Activated T-cell treated with anti-CD3 and anti-CD28 coated beads, Interleukin-2, amount 50 U/mL, for 4 hours (primary cell): Measurements from ENCODE around the gene PNPLA2. TPM values are rescaled to one million over a fixed set of nuclear protein-coding genes. Genes with fewer than 3 reads are reported as not detected.

Experiments
- ATAC-seq, 2 donors: fragments of 200-7000 bp; cut with Tn5 transposase; one replicate each; pipeline ENCODE4 v1.10.0; 2021
- DNase-seq: peaks from one replicate; pipeline ENCODE4 v3.0.0-alpha.2; 2020
- H3K27me3 Mint-ChIP-seq: one replicate; pipeline ENCODE4 v1.8.0; 2021; ENCODE audit warnings: low read depth, mixed read lengths
- H3K36me3 Mint-ChIP-seq: one replicate; pipeline ENCODE4 v1.8.0; 2022; ENCODE audit warnings: mixed read lengths; ENCODE audit not compliant: insufficient read depth
- H3K4me1 Mint-ChIP-seq: one replicate; pipeline ENCODE4 v1.8.0; 2021; ENCODE audit warnings: low read depth, mixed read lengths
- H3K4me3 Mint-ChIP-seq: one replicate; pipeline ENCODE4 v1.8.0; 2021; ENCODE audit warnings: mild to moderate bottlenecking, moderate library complexity, mixed read lengths
- H3K9me3 Mint-ChIP-seq: one replicate; pipeline ENCODE4 v1.8.0; 2021; ENCODE audit warnings: mixed read lengths
- total RNA-seq, 3 donors: library from RNA; stranded (reverse); gene quantifications; one replicate each; pipeline ENCODE4 v1.2.1, GENCODE V29; 2021

Gene PNPLA2
- total RNA-seq, 3 donors from 2014 or later: 55.5 to 62.4 (median 60.2) TPM

- Mint-ChIP-seq H3K9me3 (no peaks in the 10 kb centered on the region), H3K4me1 (peaks cover 3% of the 10 kb centered on the region), H3K4me3 (no peak overlapping the region), H3K36me3 (peaks cover 7% of the 10 kb centered on the region), H3K27me3 (peaks cover 1% of the 10 kb centered on the region)
- no peak for DNase-seq
- ATAC-seq: no peak
Measured at GRCh38 chr11:790721-791564, 27.8 kb upstream of the PNPLA2 start.

DNA sequence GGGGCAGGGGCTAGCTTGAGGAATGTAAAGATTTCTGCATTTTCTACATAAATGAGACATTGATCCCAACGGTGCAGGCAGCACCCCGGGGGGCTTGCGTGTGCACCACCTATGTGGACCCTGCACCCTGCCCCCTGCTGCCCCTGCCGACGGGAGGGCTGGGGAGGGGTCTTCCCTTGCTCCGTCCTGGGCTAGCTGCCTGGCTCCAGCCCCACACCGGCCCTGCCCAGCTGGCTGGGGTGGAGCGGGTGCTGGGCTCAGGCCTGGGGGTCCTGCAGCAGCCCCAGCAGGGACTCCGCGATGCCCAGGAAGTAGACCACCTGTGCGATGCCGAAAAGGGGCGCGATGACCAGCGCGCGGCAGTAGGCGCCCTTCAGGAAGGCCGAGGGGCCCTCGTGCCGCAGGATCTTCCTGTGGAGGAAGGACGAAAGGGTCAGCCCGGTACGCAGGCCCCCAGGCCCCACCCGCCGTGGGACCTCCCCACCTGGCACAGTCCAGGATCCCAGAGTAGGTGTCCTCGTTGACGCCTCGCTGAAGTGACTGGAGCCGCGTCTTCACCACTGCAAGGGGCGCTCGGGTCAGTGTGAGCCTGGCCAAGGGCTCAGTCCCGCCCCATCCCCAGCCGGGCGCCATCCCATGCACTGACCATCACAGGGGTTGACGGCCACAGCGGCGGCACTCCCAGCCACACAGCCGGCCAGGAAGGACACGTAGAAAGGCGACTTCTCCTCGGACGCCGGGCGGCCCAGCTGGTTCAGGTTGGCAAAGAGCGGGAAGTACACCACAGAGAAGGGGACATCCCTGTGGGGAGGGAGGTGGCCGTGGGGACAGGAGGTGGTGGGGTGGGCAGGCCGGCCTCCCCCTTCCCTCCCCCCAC lies 26.8 kb upstream of the PNPLA2 start:
- no peaks in the 10 kb centered on the region for H3K9me3 Mint-ChIP-seq
- peaks cover 7% of the 10 kb centered on the region for H3K36me3 Mint-ChIP-seq
- no peak overlapping the region for H3K4me3 Mint-ChIP-seq
- peaks cover 1% of the 10 kb centered on the region for H3K27me3 Mint-ChIP-seq
- DNase-seq: no peak
- peaks cover 9% of the 10 kb centered on the region for H3K4me1 Mint-ChIP-seq
- no peak for ATAC-seq

DNA sequence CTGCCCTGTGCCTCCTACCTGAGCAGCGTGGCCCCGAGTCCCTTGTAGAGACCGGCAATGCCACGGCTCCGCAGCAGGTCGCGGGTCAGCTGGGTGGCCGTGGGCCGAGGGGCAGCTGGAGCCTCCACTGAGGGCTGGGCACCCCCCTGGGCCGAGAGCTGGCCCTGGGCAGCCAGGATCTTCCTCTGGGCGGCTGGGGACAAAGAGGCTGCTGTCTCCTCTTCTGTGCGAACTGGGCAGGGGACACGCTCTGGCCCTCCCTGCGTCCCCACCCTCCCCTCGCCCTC lies 26.2 kb upstream of the PNPLA2 start:
- peaks cover 1% of the 10 kb centered on the region for H3K27me3 Mint-ChIP-seq
- DNase-seq: no peak
- H3K9me3 Mint-ChIP-seq: no peaks in the 10 kb centered on the region
- ATAC-seq: no peak
- H3K36me3 Mint-ChIP-seq: peaks cover 7% of the 10 kb centered on the region
- H3K4me1 Mint-ChIP-seq: peaks cover 12% of the 10 kb centered on the region
- no peak overlapping the region for H3K4me3 Mint-ChIP-seq

GRCh38 chr11:792873-793272 lies 25.8 kb upstream of the PNPLA2 start:
- Mint-ChIP-seq H3K36me3 (peaks cover 7% of the 10 kb centered on the region), H3K4me1 (peaks cover 11% of the 10 kb centered on the region), H3K9me3 (no peaks in the 10 kb centered on the region), H3K4me3 (no peak overlapping the region), H3K27me3 (peaks cover 1% of the 10 kb centered on the region)
- DNase-seq: no peak
- no peak for ATAC-seq

- H3K9me3 Mint-ChIP-seq: no peaks in the 10 kb centered on the region
- peaks cover 1% of the 10 kb centered on the region for H3K27me3 Mint-ChIP-seq
- no peak for DNase-seq
- H3K36me3 Mint-ChIP-seq: peaks cover 7% of the 10 kb centered on the region
- H3K4me3 Mint-ChIP-seq: peak overlapping the region; percentile 46
- H3K4me1 Mint-ChIP-seq: peaks cover 9% of the 10 kb centered on the region
- no peak for ATAC-seq
Measured at GRCh38 chr11:793556-793955, 25.2 kb upstream of the PNPLA2 start.

GRCh38 chr11:794013-794765 lies 24.5 kb upstream of the PNPLA2 start:
- Mint-ChIP-seq H3K27me3 (peaks cover 1% of the 10 kb centered on the region), H3K4me1 (peaks cover 9% of the 10 kb centered on the region), H3K36me3 (peaks cover 7% of the 10 kb centered on the region), H3K4me3 (peak overlapping the region; percentile 93), H3K9me3 (no peaks in the 10 kb centered on the region)
- no peak for ATAC-seq
- DNase-seq: no peak

GRCh38 chr11:794766-795633 lies 23.7 kb upstream of the PNPLA2 start:
- H3K36me3 Mint-ChIP-seq: peaks cover 7% of the 10 kb centered on the region
- no peaks in the 10 kb centered on the region for H3K27me3 Mint-ChIP-seq
- peak overlapping the region; percentile 93 for H3K4me3 Mint-ChIP-seq
- H3K9me3 Mint-ChIP-seq: no peaks in the 10 kb centered on the region
- H3K4me1 Mint-ChIP-seq: peaks cover 9% of the 10 kb centered on the region
- ATAC-seq (no peak), DNase-seq (no peak)

DNA sequence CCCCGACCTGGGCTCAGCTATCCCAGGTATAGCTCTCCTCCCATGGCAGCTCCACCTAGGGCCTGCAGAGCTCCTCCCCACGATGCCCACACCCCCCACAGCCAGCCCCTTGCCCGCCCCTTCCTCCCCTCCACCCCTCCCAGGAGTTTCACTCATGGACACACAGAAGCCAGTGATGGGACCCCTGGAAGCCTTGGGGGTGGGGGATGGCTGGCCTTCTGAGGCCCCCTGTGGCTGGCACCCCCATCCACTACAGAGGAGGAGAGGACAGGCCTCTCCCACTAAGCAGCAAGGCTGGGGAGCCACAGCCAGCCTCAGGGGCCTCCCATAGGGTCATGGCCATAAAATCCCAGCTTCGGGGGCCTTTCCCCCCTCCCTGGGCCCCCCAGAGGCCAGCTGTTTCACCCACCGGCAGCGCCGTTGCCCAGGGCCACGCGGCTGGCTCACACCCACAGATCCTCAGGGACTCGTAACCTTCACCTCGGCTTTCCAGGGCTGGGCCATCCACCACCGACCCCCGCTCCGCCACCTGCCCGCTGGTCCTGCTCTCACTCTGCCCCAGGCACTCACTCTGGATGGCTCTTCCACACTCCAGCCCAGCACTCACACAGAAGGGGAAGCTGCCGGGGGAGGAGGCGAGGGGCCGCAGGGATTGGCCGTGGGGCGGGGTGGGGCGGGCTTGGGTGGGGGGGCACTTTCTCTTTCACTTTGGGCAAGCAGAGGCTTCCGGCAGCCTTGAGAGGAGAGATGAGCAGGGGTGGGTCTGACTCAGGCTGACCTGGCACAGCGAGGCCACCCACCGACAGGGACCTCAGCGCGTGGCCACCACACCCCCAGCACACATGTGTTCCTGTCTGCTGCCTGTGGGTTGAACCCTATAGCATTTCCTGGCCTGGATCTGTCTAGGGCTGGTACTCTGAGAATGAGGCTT lies 22.8 kb upstream of the PNPLA2 start:
- Mint-ChIP-seq H3K27me3 (no peaks in the 10 kb centered on the region), H3K4me3 (peak overlapping the region; percentile 93), H3K9me3 (no peaks in the 10 kb centered on the region), H3K36me3 (peaks cover 7% of the 10 kb centered on the region), H3K4me1 (peaks cover 9% of the 10 kb centered on the region)
- DNase-seq: peak; percentile 71
- peak; percentile 68 to 73 for ATAC-seq

- Mint-ChIP-seq H3K4me3 (peak overlapping the region; percentile 93), H3K9me3 (no peaks in the 10 kb centered on the region), H3K4me1 (peaks cover 9% of the 10 kb centered on the region), H3K27me3 (no peaks in the 10 kb centered on the region), H3K36me3 (peaks cover 3% of the 10 kb centered on the region)
- DNase-seq (no peak), ATAC-seq (no peak)
Measured at GRCh38 chr11:796565-797295, 22.0 kb upstream of the PNPLA2 start.

- peak; percentile 42 to 47 for ATAC-seq
- peaks cover 9% of the 10 kb centered on the region for H3K4me1 Mint-ChIP-seq
- peak overlapping the region; percentile 93 for H3K4me3 Mint-ChIP-seq
- H3K9me3 Mint-ChIP-seq: no peaks in the 10 kb centered on the region
- no peaks in the 10 kb centered on the region for H3K27me3 Mint-ChIP-seq
- H3K36me3 Mint-ChIP-seq: no peaks in the 10 kb centered on the region
- peak; percentile 57 for DNase-seq
Measured at GRCh38 chr11:797296-798092, 21.2 kb upstream of the PNPLA2 start.

DNA sequence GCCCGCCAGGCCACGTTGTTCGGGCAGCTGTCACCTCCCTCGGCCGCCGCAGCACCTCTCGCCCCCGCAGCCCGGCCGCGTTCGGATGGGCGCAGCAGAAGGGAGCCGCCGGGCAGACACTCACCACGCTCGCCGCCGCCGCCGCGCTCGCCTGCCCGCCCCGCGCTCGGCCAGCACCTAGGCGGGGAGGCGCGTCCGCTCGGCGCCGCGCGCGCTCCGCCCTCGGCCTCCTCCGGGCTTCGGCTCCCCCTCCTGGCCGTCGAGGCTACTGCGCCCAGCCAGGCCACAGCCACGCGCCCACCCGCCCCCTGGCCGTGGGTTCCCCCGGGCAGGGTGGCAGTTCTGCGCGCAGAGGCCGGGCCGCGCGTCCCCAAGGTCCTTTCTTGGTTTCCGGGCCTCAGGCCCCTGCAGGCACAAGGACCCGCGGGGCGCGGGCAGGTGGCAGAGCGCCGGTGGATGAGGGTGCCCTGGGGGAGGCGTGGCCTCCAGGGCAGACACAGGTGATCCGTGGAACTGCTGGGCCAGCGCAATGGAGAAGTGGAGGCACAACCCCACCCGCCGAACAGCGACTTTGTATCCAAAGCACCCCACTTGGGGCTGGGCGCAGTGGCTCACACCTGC lies 20.5 kb upstream of the PNPLA2 start, which contains the start of gene SLC25A22:
TSS of gene SLC25A22 (minus strand) at position 189 of the 621 bp plus-strand sequence. CDS start 3,275 bp downstream, outside the sequence.
- ATAC-seq (peak; percentile 57 to 65), DNase-seq (peak; percentile 80)
- Mint-ChIP-seq H3K4me1 (peaks cover 11% of the 10 kb centered on the region), H3K9me3 (no peaks in the 10 kb centered on the region), H3K27me3 (no peaks in the 10 kb centered on the region), H3K36me3 (no peaks in the 10 kb centered on the region), H3K4me3 (peak within 1 kb of the TSS; percentile 93)
